Thymus (tissue), 11 donors: ENCODE results near the gene PLB1. TPM values are rescaled to one million over a fixed set of nuclear protein-coding genes. Genes with fewer than 3 reads are reported as not detected.

Experiments
- DNase-seq, 9 donors: peaks; one replicate each; pipeline ENCODE4 v3.0.0-alpha.2; 2013; ENCODE audit warnings: low spot score in 9 of 9, low read depth in 6 of 9, missing footprints in 1 of 9
- H3K27ac ChIP-seq, 2 donors: one replicate each; pipeline ENCODE4 v1.5.1; 2013; ENCODE audit warnings: control low read depth in 1 of 2, low read depth in 1 of 2, low read length in 1 of 2, mild to moderate bottlenecking in 1 of 2, moderate library complexity in 1 of 2
- H3K27me3 ChIP-seq, 2 donors: one replicate each; pipeline ENCODE4 v1.5.1; 2013; ENCODE audit warnings: low read length in 1 of 2; ENCODE audit not compliant: control insufficient read depth in 2 of 2, insufficient read depth in 1 of 2
- H3K36me3 ChIP-seq, 2 donors: one replicate each; pipeline ENCODE4 v1.5.1; 2013; ENCODE audit warnings: low read length in 1 of 2, mild to moderate bottlenecking in 1 of 2, moderate library complexity in 1 of 2; ENCODE audit not compliant: control insufficient read depth in 2 of 2, insufficient read depth in 2 of 2
- H3K4me1 ChIP-seq, 2 donors: one replicate each; pipeline ENCODE4 v1.5.1; 2013; ENCODE audit warnings: low read length in 2 of 2; ENCODE audit not compliant: control insufficient read depth in 2 of 2, insufficient read depth in 2 of 2
- H3K4me3 ChIP-seq, 2 donors: one replicate each; pipeline ENCODE4 v1.5.1; 2013; ENCODE audit warnings: low read length in 2 of 2, control low read depth in 1 of 2, mild to moderate bottlenecking in 1 of 2
- H3K9me3 ChIP-seq, 2 donors: one replicate each; pipeline ENCODE4 v1.5.1; 2013; ENCODE audit warnings: low read length in 1 of 2, mild to moderate bottlenecking in 1 of 2; ENCODE audit not compliant: control insufficient read depth in 2 of 2, insufficient read depth in 1 of 2
- WGBS: extraction: QIAGEN DNeasy Blood & Tissue Kit; methylation state at CpG from one replicate; pipeline ENCODE4 v1.1.7; 2013; 5-methylcytosine and 5-hydroxymethylcytosine counted together
- polyA plus RNA-seq: library from polyadenylated mRNA; stranded (reverse); fragments of 200-250 nt; gene quantifications from one replicate; pipeline ENCODE4 v1.2.3, GENCODE V29; 2013
- total RNA-seq: library from RNA; stranded (reverse); fragments of 120-200 nt; gene quantifications from one replicate; pipeline ENCODE4 v1.2.4, GENCODE V29; 2013
- donor health status: healthy.

PLB1 gene
- total and polyA plus RNA-seq, 2 donors = 1.8 to 2.3 TPM

DNA sequence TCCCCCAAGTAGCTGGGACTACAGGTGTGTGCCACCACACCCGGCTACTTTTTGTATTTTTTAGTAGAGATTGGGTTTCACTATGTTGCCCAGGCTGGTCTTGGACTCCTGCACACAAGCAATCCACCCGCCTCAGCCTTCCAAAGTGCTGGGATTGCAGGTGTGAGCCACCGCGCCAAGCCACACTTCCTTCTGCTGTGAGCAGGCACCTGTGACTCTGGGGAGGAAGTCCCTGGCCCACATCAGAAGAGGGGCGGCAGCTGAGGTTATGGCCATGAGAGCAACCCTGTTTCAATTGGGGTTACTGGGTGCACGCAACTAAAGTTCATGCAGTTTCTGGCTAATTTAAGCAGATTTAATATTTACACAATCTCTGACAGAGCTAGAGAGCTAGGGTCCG, 91.0 kb downstream of the PLB1 start:
- peaks cover 2 to 22% of the 10 kb centered on the region in 2 donors for H3K27me3 ChIP-seq
- H3K36me3 ChIP-seq = no peaks in the 10 kb centered on the region
- WGBS = 10% methylated on average over 7 of the region's 7 CpGs
- peaks cover 35 to 56% of the 10 kb centered on the region in 2 donors for H3K4me1 ChIP-seq
- H3K9me3 ChIP-seq = no peaks in the 10 kb centered on the region
- peak overlapping the region in 1 of 2 donors; percentile 72 for H3K27ac ChIP-seq
- H3K4me3 ChIP-seq = no peak overlapping the region
- DNase-seq = peak in 7 of 9 donors; percentile 65 to 91 (median 79)

DNA sequence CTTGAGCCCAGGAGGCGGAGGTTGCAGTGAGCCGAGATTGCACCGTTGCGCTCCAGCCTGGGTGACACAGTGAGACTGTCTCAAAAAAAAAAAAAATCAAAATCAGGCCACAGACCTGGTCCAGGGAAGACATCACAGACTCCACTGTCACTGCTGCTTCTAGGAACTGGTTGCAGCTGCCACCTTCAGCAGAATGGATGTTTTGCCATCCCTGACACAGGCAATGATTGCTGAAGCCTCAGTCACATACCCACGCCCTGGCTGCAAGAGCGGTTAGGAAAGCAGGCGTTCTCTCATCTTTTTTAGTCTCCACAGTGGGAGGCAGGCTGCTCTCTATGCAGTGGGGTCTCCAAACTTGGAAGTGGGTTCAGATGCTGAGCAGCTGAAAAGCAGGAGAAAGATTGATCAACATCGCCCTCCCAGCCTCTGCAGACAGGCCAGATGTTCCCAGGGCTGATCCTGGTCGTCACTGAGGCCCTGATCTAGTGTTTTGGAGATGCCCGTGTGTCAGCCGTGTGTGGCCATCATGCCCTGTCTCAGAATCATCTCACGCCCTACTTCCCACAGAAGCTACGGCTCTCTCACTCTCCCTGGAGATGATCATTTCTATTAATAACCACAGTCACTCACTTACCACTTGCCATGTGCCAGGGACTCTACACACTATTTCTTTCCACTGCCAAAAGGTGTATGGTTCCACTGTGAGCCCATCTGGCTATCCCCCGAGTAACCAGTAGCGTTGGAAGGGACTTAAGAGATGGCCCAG, 91.8 kb downstream of the PLB1 start:
- peak in 5 of 9 donors; percentile 40 to 72 (median 44) for DNase-seq
- 81% methylated on average over 15 of the region's 15 CpGs for WGBS
- Histone ChIP-seq H3K27me3 (peaks cover 2 to 28% of the 10 kb centered on the region in 2 donors), H3K4me3 (no peak overlapping the region), H3K4me1 (peaks cover 35 to 58% of the 10 kb centered on the region in 2 donors), H3K36me3 (no peaks in the 10 kb centered on the region), H3K27ac (no peak overlapping the region), H3K9me3 (no peaks in the 10 kb centered on the region)

DNA sequence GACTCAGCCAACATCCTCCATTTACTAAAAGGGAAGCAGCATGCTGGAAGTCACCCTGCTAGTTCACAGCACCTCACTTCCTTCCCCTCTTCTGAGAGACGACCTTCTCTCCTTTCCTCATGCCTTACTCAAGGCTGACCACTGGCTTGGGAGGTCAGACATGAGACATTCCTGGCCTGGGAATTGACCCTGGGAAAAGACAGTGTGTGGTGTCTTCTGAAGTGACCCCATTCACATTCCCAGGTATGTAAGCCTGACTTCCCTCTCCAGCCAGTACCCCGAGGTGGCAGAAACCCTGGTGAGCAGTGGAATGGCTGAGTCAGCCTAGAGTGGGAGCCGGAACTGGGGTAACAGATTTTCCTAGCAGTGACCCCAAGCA, 92.4 kb downstream of the PLB1 start:
- Histone ChIP-seq H3K36me3 (no peaks in the 10 kb centered on the region), H3K27ac (no peak overlapping the region), H3K4me3 (no peak overlapping the region), H3K27me3 (peaks cover 6 to 28% of the 10 kb centered on the region in 2 donors), H3K9me3 (no peaks in the 10 kb centered on the region), H3K4me1 (peaks cover 35 to 59% of the 10 kb centered on the region in 2 donors)
- WGBS = 46% methylated on average over 3 of the region's 3 CpGs
- no peak for DNase-seq

DNA sequence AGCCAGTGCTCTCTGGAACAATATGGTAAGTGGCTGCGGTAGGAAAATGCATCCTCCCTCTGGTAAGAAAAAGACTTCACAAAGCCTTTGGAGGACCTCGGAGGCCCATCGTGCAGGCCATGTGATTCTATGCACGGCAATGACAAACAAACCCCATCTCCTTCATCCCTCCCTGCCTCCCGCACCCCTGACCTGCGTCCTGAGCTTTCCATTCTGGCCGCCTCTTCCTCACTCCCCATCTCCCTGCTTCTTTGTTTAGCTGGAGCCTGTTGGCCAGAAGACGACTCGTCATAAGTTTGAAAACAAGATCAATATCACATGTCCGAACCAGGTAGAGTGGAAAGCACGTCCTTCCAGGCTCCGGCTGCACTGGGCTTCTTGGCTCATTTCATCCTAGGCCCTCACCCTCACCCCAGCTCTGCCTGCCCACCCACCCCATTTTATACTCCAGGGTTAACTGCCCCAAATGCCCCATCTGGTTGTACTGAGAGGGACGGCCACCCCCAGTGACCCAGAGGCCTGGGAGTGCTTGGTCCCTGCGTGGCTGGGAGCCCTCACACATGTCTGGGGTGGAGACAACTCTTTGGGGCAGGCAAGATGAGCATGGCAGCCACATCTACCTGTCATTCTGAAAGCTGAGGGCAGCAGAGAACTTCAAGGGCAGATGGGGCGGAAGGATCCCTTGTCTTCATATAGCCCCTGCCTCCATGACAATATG, 94.0 kb downstream of the PLB1 start:
- Histone ChIP-seq H3K4me3 (no peak overlapping the region), H3K27me3 (peaks cover 6 to 28% of the 10 kb centered on the region in 2 donors), H3K36me3 (no peaks in the 10 kb centered on the region), H3K27ac (no peak overlapping the region), H3K9me3 (no peaks in the 10 kb centered on the region), H3K4me1 (peaks cover 34 to 60% of the 10 kb centered on the region in 2 donors)
- 97% methylated on average over 15 of the region's 15 CpGs for WGBS
- DNase-seq = no peak

DNA sequence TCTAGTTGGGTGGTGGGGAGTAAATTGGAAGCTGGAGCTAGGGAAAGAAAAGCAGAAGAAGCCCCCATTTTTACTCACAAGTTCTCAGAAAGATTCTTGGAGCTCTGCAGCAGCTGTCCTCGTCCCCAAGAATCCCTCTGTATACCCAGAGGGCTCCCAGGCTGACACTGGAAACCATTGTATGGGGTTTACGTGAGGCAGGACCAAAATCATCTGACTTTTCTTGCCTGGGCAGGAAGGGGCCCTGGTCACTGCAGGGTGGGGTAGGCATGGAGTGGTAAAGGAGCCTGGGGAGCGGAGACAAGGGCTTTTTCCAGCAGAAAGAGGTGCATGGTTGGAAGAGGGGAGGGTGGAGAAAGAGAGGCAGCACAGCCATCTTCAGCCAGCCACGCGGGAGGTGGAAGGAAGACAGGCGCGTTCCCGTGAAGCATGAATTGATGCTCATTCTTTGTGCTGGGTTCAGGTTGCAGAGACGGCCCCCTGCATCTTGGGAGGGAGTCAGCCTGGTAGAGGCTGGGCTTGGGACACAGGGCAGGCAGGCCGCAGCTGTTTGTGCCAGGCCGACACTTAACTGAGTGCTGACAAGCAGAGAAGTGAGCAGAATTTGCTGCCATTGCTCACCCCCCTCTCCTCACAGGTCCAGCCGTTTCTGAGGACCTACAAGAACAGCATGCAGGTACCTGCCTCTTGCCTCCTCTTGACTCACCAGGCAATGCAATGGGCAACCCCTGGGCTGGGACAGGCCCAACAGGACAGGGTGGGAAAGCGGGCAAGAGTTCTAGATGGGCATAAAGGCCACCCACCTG, 94.8 kb downstream of the PLB1 start:
- DNase-seq = no peak
- Histone ChIP-seq H3K9me3 (no peaks in the 10 kb centered on the region), H3K4me1 (peaks cover 38 to 61% of the 10 kb centered on the region in 2 donors), H3K4me3 (no peak overlapping the region), H3K27ac (no peak overlapping the region), H3K36me3 (no peaks in the 10 kb centered on the region), H3K27me3 (peaks cover 3 to 28% of the 10 kb centered on the region in 2 donors)
- 92% methylated on average over 13 of the region's 13 CpGs for WGBS

DNA sequence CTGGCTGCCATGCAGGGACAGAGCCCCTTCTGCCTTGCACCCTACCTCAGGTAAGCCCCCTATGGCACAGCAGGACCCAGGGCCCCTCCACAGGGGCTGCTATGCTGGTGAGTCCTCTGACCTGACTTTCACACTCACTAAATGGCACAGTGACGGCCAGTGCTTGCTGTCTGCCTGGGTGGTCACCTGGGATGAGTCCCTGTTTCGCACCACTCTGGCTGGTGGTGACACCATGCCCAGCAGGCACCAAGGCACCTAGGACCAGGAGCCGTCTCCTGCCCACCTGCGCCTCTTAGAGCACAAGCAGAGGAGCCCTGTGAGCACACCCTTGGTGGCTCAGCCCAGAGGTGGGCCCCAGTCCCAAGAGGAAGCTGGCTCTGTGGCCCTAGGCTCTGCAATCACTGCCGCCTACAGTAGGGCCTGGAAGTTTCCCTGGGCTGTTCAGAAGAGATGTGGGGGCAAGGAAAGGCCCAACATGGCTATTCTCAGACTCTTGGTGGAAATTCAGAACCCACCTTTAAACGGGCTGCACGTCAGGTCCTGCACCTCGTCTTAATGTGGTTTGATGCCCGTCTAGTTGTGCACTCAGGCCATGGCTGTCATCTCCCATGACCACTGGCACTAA, 96.0 kb downstream of the PLB1 start:
- Histone ChIP-seq H3K9me3 (no peaks in the 10 kb centered on the region), H3K27me3 (peaks cover 3 to 28% of the 10 kb centered on the region in 2 donors), H3K27ac (no peak overlapping the region), H3K4me1 (peaks cover 34 to 51% of the 10 kb centered on the region in 2 donors), H3K36me3 (no peaks in the 10 kb centered on the region), H3K4me3 (no peak overlapping the region)
- WGBS = 97% methylated on average over 9 of the region's 9 CpGs
- DNase-seq = no peak

DNA sequence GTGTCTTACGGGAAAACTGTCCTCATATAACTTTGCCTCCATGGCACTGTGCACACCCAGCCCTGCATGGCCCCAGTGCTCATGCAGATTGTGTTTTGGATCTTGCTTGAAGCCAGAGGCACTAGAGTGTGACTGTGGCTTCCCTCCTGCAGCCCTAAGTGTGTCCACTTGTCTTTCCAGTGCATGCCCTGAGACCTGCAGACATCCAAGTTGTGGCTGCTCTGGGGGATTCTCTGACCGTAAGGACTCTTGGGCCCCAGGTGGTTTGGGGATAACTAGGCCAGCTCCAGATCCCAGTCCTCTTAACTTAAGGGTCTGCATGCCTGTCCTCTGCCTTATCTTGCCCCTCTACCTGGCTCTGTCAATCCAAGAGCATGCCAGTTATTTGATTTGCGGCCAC, 96.6 kb downstream of the PLB1 start:
- Histone ChIP-seq H3K27ac (no peak overlapping the region), H3K9me3 (no peaks in the 10 kb centered on the region), H3K27me3 (peaks cover 3 to 28% of the 10 kb centered on the region in 2 donors), H3K36me3 (no peaks in the 10 kb centered on the region), H3K4me3 (no peak overlapping the region), H3K4me1 (peaks cover 30 to 44% of the 10 kb centered on the region in 2 donors)
- no peak for DNase-seq
- over 99% methylated on average over 3 of the region's 3 CpGs for WGBS

DNA sequence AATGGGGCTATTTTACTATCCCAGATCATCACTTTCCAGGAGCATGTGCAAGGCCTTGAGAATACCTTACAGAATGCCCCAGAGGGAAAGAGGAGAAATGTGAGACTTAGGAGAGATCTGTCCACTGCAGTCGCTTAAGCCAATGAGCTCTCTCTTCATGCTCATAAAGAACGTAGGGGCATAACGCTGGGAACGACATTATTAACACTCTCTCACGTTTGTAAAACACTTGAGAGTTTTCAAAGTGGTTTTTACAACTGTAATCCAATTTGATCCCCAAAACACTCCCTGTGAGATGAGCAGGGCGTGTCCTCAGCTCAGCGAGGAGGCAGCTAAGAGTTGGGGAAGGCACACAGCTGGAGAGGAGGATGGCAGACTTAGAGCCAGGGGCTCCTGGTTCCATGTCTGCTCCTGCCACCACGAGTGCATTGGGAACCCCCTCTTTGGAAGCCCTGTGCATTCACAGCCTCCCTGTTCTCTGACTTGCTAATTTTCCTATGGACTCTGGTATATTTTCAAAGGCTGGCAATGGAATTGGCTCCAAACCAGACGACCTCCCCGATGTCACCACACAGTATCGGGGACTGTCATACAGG, 97.4 kb downstream of the PLB1 start:
- Histone ChIP-seq H3K27ac (no peak overlapping the region), H3K9me3 (no peaks in the 10 kb centered on the region), H3K4me1 (peaks cover 22 to 37% of the 10 kb centered on the region in 2 donors), H3K36me3 (no peaks in the 10 kb centered on the region), H3K4me3 (no peak overlapping the region), H3K27me3 (peaks cover 3 to 28% of the 10 kb centered on the region in 2 donors)
- WGBS = 96% methylated on average over 11 of the region's 11 CpGs
- DNase-seq = no peak
